Stimulated activated CD4-positive, alpha-beta T cell treated with anti-CD3 and anti-CD28 coated beads, Interleukin-4, amount 100 ng/mL, for 24 hours (primary cell): ENCODE measurements around the gene ANKRD13D.
"Not testable (repeated sequence)": the region's sequence is repeated elsewhere in the genome, so short reads cannot be mapped to it uniquely, and the experiment has no call there.

Experiments used
- DNase-seq: peaks from one replicate; pipeline ENCODE4 v3.0.0-alpha.2; 2020

Gene ANKRD13D

GRCh38 chr11:67289226-67289650, at the start of gene ANKRD13D:
Gene ANKRD13D (plus strand): TSS chr11:67289303. CDS start chr11:67289461, 158 bp downstream.
- DNase-seq, result no peak

- peak; percentile 97 for DNase-seq
These were observed 49.1 kb upstream of the ANKRD13D start for GRCh38 chr11:67239783-67240575.

- peak; percentile 87 for DNase-seq
These were observed 48.3 kb upstream of the ANKRD13D start for GRCh38 chr11:67240576-67241389.

- DNase-seq, result no peak
These were observed 46.6 kb upstream of the ANKRD13D start for GRCh38 chr11:67242548-67242947.

- DNase-seq, result no peak
These were observed 46.1 kb upstream of the ANKRD13D start for GRCh38 chr11:67243051-67243450.

- no peak for DNase-seq
These were observed 44.1 kb upstream of the ANKRD13D start for GRCh38 chr11:67245046-67245445.

GRCh38 chr11:67247946-67248550, 41.1 kb upstream of the ANKRD13D start:
- no peak for DNase-seq

- no peak for DNase-seq
These were observed 40.5 kb upstream of the ANKRD13D start for GRCh38 chr11:67248653-67249052.

- no peak for DNase-seq
These were observed 38.8 kb upstream of the ANKRD13D start for GRCh38 chr11:67250059-67251043.

GRCh38 chr11:67251841-67252240, 37.3 kb upstream of the ANKRD13D start:
- no peak for DNase-seq

- DNase-seq, result no peak
These were observed 36.3 kb upstream of the ANKRD13D start for GRCh38 chr11:67252831-67253239.

GRCh38 chr11:67253872-67254624, 35.1 kb upstream of the ANKRD13D start:
- no peak for DNase-seq

- no peak for DNase-seq
These were observed 34.3 kb upstream of the ANKRD13D start for GRCh38 chr11:67254798-67255197.

- DNase-seq, result no peak
These were observed 33.8 kb upstream of the ANKRD13D start for GRCh38 chr11:67255353-67255752.

GRCh38 chr11:67255864-67256263, 33.2 kb upstream of the ANKRD13D start:
- DNase-seq, result no peak

- DNase-seq, result no peak
These were observed 32.5 kb upstream of the ANKRD13D start for GRCh38 chr11:67256477-67257135.

GRCh38 chr11:67260406-67260805, 28.7 kb upstream of the ANKRD13D start:
- no peak for DNase-seq

- DNase-seq, result not testable (repeated sequence)
These were observed 28.0 kb upstream of the ANKRD13D start for GRCh38 chr11:67260885-67261639.

- no peak for DNase-seq
These were observed 27.5 kb upstream of the ANKRD13D start for GRCh38 chr11:67261640-67261945.

GRCh38 chr11:67261946-67262681, 27.0 kb upstream of the ANKRD13D start:
- no peak for DNase-seq
